Measurements from ENCODE around the gene STARD4. TPM values are rescaled to one million over a fixed set of nuclear protein-coding genes. Genes with fewer than 3 reads are reported as not detected.

The STARD4 gene
- total RNA-seq, 2 experiments from 2014 or later = 30.4 to 43.8 TPM

DNA sequence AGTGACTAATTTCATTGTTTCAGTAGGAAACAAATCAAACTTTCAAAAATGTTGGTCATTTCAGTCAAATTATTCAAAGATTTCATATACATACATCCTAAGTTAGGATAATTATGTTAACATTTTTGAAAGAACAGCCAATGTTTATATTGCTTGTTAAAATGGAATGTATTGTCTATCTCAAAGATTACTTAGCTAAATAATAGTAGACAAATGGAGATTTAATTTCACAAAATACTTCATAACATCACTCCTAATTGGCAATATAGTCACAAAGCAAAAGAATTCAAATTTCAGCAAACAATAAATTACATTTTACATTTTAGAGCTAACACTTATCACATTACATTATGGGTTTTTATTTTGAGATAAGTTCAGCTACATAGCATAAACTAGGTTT is 25.4 kb downstream of the STARD4 start:
- no peak for TF ChIP-seq EZH2phosphoT487 (IDR thresholded peaks at IDR 0.05; ENCODE audit: borderline replicate concordance, low read depth, low read length)
- TF ChIP-seq, protein P1, sequence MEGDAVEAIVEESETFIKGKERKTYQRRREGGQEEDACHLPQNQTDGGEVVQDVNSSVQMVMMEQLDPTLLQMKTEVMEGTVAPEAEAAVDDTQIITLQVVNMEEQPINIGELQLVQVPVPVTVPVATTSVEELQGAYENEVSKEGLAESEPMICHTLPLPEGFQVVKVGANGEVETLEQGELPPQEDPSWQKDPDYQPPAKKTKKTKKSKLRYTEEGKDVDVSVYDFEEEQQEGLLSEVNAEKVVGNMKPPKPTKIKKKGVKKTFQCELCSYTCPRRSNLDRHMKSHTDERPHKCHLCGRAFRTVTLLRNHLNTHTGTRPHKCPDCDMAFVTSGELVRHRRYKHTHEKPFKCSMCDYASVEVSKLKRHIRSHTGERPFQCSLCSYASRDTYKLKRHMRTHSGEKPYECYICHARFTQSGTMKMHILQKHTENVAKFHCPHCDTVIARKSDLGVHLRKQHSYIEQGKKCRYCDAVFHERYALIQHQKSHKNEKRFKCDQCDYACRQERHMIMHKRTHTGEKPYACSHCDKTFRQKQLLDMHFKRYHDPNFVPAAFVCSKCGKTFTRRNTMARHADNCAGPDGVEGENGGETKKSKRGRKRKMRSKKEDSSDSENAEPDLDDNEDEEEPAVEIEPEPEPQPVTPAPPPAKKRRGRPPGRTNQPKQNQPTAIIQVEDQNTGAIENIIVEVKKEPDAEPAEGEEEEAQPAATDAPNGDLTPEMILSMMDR (conservative IDR thresholded peaks at IDR 0.05; ENCODE audit: low read length) = no peak
- no peak overlapping the region for H2AFZ ChIP-seq (ENCODE audit: low read length)
- H3K27ac ChIP-seq (ENCODE audit: low read depth, low read length, poor library complexity, severe bottlenecking) = no peak overlapping the region
- intact Hi-C loops (cut with micrococcal nuclease; ENCODE audit: unreplicated experiment) = no loop called here
- H3K4me3 ChIP-seq (ENCODE audit: low read depth, low read length, poor library complexity, severe bottlenecking) = no peak overlapping the region
- no peaks in the 10 kb centered on the region for H3K9me2 ChIP-seq (ENCODE audit: insufficient read depth, low read length)
- H3K9me3 ChIP-seq (ENCODE audit: low read length) = no peaks in the 10 kb centered on the region
- no peaks in the 10 kb centered on the region for H3K79me2 ChIP-seq (ENCODE audit: insufficient read depth, low read depth, low read length)
- ChIA-PET POLR2A (interaction anchor here (1.3 to 1.9 kb wide), 3 partner anchors 9 to 75 kb away, joined by 4 to 8 read pairs (median 5); no protein-coding TSS in a partner anchor), CTCF (ENCODE audit: unreplicated experiment) (no interaction called here)
- no peaks in the 10 kb centered on the region for H3K36me3 ChIP-seq (ENCODE audit: insufficient read depth, low read length)
- H4K20me1 ChIP-seq (ENCODE audit: insufficient read depth, low read length) = no peaks in the 10 kb centered on the region
- no peaks in the 10 kb centered on the region for H3K4me1 ChIP-seq (ENCODE audit: insufficient read depth, low read length, poor library complexity, severe bottlenecking)
- no peak overlapping the region for H3K4me2 ChIP-seq (ENCODE audit: low read length)
- no peak for DNase-seq (ENCODE audit: low spot score)
- BruUV-seq (replicated peaks) = no TSS peak

- no peaks in the 10 kb centered on the region for H3K4me1 ChIP-seq (ENCODE audit: insufficient read depth, low read length, poor library complexity, severe bottlenecking)
- no peaks in the 10 kb centered on the region for H4K20me1 ChIP-seq (ENCODE audit: insufficient read depth, low read length)
- DNase-seq (ENCODE audit: low spot score) = no peak
- H3K9me3 ChIP-seq (ENCODE audit: low read length) = no peaks in the 10 kb centered on the region
- H2AFZ ChIP-seq (ENCODE audit: low read length) = no peak overlapping the region
- intact Hi-C loops (cut with micrococcal nuclease; ENCODE audit: unreplicated experiment) = no loop called here
- no peak overlapping the region for H3K4me2 ChIP-seq (ENCODE audit: low read length)
- H3K79me2 ChIP-seq (ENCODE audit: insufficient read depth, low read depth, low read length) = no peaks in the 10 kb centered on the region
- no peaks in the 10 kb centered on the region for H3K9me2 ChIP-seq (ENCODE audit: insufficient read depth, low read length)
- BruUV-seq (replicated peaks) = no TSS peak
- H3K4me3 ChIP-seq (ENCODE audit: low read depth, low read length, poor library complexity, severe bottlenecking) = no peak overlapping the region
- H3K27ac ChIP-seq (ENCODE audit: low read depth, low read length, poor library complexity, severe bottlenecking) = no peak overlapping the region
- no peaks in the 10 kb centered on the region for H3K36me3 ChIP-seq (ENCODE audit: insufficient read depth, low read length)
- ChIA-PET POLR2A (interaction anchor here (0.6 to 1.8 kb wide), 2 partner anchors 11 to 282 kb away, joined by 3 to 5 read pairs; no protein-coding TSS in a partner anchor), CTCF (ENCODE audit: unreplicated experiment) (no interaction called here)
- TF ChIP-seq EZH2phosphoT487 (IDR thresholded peaks at IDR 0.05; ENCODE audit: borderline replicate concordance, low read depth, low read length) = no peak
- TF ChIP-seq, protein P1 (conservative IDR thresholded peaks at IDR 0.05; ENCODE audit: low read length) = no peak
Measured at GRCh38 chr5:111486055-111486454, 26.3 kb downstream of the STARD4 start.

- Histone ChIP-seq H2AFZ (ENCODE audit: low read length) (no peak overlapping the region), H3K79me2 (ENCODE audit: insufficient read depth, low read depth, low read length) (no peaks in the 10 kb centered on the region), H3K27ac (ENCODE audit: low read depth, low read length, poor library complexity, severe bottlenecking) (no peak overlapping the region), H3K4me1 (ENCODE audit: insufficient read depth, low read length, poor library complexity, severe bottlenecking) (no peaks in the 10 kb centered on the region), H3K9me2 (ENCODE audit: insufficient read depth, low read length) (no peaks in the 10 kb centered on the region), H3K36me3 (ENCODE audit: insufficient read depth, low read length) (no peaks in the 10 kb centered on the region), H4K20me1 (ENCODE audit: insufficient read depth, low read length) (no peaks in the 10 kb centered on the region), H3K4me3 (ENCODE audit: low read depth, low read length, poor library complexity, severe bottlenecking) (no peak overlapping the region), H3K9me3 (ENCODE audit: low read length) (no peaks in the 10 kb centered on the region), H3K4me2 (ENCODE audit: low read length) (no peak overlapping the region)
- POLR2A ChIA-PET = no interaction called here
- TF ChIP-seq EZH2phosphoT487 (IDR thresholded peaks at IDR 0.05; ENCODE audit: borderline replicate concordance, low read depth, low read length) = no peak
- TF ChIP-seq, protein P1 (conservative IDR thresholded peaks at IDR 0.05; ENCODE audit: low read length) = no peak
- DNase-seq (ENCODE audit: low spot score) = no peak
- CTCF ChIA-PET (ENCODE audit: unreplicated experiment) = no interaction called here
- BruUV-seq (replicated peaks) = no TSS peak
- intact Hi-C loops (cut with micrococcal nuclease; ENCODE audit: unreplicated experiment) = no loop called here
Measured at GRCh38 chr5:111480346-111480745, 32.0 kb downstream of the STARD4 start.
